Measurements from ENCODE around the gene GPR176. TPM values are rescaled to one million over a fixed set of nuclear protein-coding genes. Genes with fewer than 3 reads are reported as not detected.

The GPR176 gene
- total RNA-seq, 4 donors from 2014 or later = 2.4 to 18.6 (median 9.1) TPM

- no peak overlapping the region for H3K27ac ChIP-seq
- TF ChIP-seq CTCF (IDR thresholded peaks at IDR 0.05) = no peak
- no peak for TF ChIP-seq EP300 (IDR thresholded peaks at IDR 0.05)
- no peak for TF ChIP-seq POLR2A (IDR thresholded peaks at IDR 0.05)
- H3K4me3 ChIP-seq = no peak overlapping the region
- H3K4me1 ChIP-seq = no peaks in the 10 kb centered on the region
- peaks cover 2 to 92% (median 5%) of the 10 kb centered on the region in 3 donors for H3K36me3 ChIP-seq
- no peaks in the 10 kb centered on the region for H3K27me3 ChIP-seq
- WGBS, 2 donors = 91 to 93% methylated on average over 7 of the region's 7 CpGs
- H3K9me3 ChIP-seq = no peaks in the 10 kb centered on the region
- DNase-seq (ENCODE audit: low spot score in 2 of 2) = no peak
Measured at GRCh38 chr15:39951561-39951960, 31.5 kb upstream of the GPR176 start.

GRCh38 chr15:39948817-39949216, 28.8 kb upstream of the GPR176 start:
- WGBS, 2 donors = 78 to 79% methylated on average over 5 of the region's 5 CpGs
- H3K36me3 ChIP-seq = peaks cover 0 to 94% (median 2%) of the 10 kb centered on the region in 3 donors

GRCh38 chr15:39947401-39948197, 27.5 kb upstream of the GPR176 start:
- DNase-seq (ENCODE audit: low spot score in 2 of 2) = no peak
- H3K9me3 ChIP-seq = no peaks in the 10 kb centered on the region
- H3K36me3 ChIP-seq = peaks cover 0 to 94% (median 2%) of the 10 kb centered on the region in 3 donors
- 88 to 100% methylated on average over 1 of the region's 1 CpG for WGBS, 2 donors
- no peaks in the 10 kb centered on the region for H3K4me1 ChIP-seq
- TF ChIP-seq POLR2A (IDR thresholded peaks at IDR 0.05) = no peak
- TF ChIP-seq EP300 (IDR thresholded peaks at IDR 0.05) = no peak
- TF ChIP-seq CTCF (IDR thresholded peaks at IDR 0.05) = no peak
- H3K27me3 ChIP-seq = no peaks in the 10 kb centered on the region
- no peak overlapping the region for H3K27ac ChIP-seq
- no peak overlapping the region for H3K4me3 ChIP-seq

More at GRCh38 chr15:39948817-39949216, 28.8 kb upstream of the GPR176 start:
- no peak for TF ChIP-seq POLR2A (IDR thresholded peaks at IDR 0.05)
- no peak for TF ChIP-seq CTCF (IDR thresholded peaks at IDR 0.05)
- no peak for TF ChIP-seq EP300 (IDR thresholded peaks at IDR 0.05)
- Histone ChIP-seq H3K4me3 (no peak overlapping the region), H3K27me3 (no peaks in the 10 kb centered on the region), H3K27ac (no peak overlapping the region), H3K4me1 (no peaks in the 10 kb centered on the region), H3K9me3 (no peaks in the 10 kb centered on the region)
- no peak for DNase-seq (ENCODE audit: low spot score in 2 of 2)

- H3K27ac ChIP-seq = no peak overlapping the region
- no peak for DNase-seq (ENCODE audit: low spot score in 2 of 2)
- no peaks in the 10 kb centered on the region for H3K9me3 ChIP-seq
- TF ChIP-seq EP300 (IDR thresholded peaks at IDR 0.05) = no peak
- peaks cover 0 to 91% (median 2%) of the 10 kb centered on the region in 3 donors for H3K36me3 ChIP-seq
- no peak overlapping the region for H3K4me3 ChIP-seq
- H3K4me1 ChIP-seq = peaks cover 0 to 4% (median 0%) of the 10 kb centered on the region in 4 donors
- 66 to 94% methylated on average over 3 of the region's 3 CpGs for WGBS, 2 donors
- H3K27me3 ChIP-seq = no peaks in the 10 kb centered on the region
Measured at GRCh38 chr15:39946862-39947261, 26.8 kb upstream of the GPR176 start.

GRCh38 chr15:39944726-39945125, 24.7 kb upstream of the GPR176 start:
- Histone ChIP-seq H3K4me1 (peaks cover 0 to 6% (median 0%) of the 10 kb centered on the region in 4 donors), H3K36me3 (peaks cover 0 to 83% (median 2%) of the 10 kb centered on the region in 3 donors), H3K9me3 (no peaks in the 10 kb centered on the region), H3K4me3 (no peak overlapping the region), H3K27me3 (no peaks in the 10 kb centered on the region), H3K27ac (no peak overlapping the region)
- TF ChIP-seq POLR2A (IDR thresholded peaks at IDR 0.05) (no peak), EP300 (IDR thresholded peaks at IDR 0.05) (no peak)
- 86 to 87% methylated on average over 4 of the region's 4 CpGs for WGBS, 2 donors
- DNase-seq (ENCODE audit: low spot score in 2 of 2) = no peak

- no peak for DNase-seq (ENCODE audit: low spot score in 2 of 2)
- Histone ChIP-seq H3K27ac (no peak overlapping the region), H3K36me3 (peaks cover 0 to 68% (median 0%) of the 10 kb centered on the region in 3 donors), H3K4me3 (no peak overlapping the region), H3K27me3 (no peaks in the 10 kb centered on the region), H3K9me3 (no peaks in the 10 kb centered on the region), H3K4me1 (peaks cover 0 to 25% (median 9%) of the 10 kb centered on the region in 4 donors)
- 93 to 98% methylated on average over 3 of the region's 3 CpGs for WGBS, 2 donors
- TF ChIP-seq EP300 (IDR thresholded peaks at IDR 0.05) (no peak), POLR2A (IDR thresholded peaks at IDR 0.05) (no peak), CTCF (IDR thresholded peaks at IDR 0.05) (no peak)
Measured at GRCh38 chr15:39942753-39943150, 22.7 kb upstream of the GPR176 start.

Data from tibial nerve (tissue), 4 donors.